Thoracic aorta (tissue), 2 donors: Measurements from ENCODE around the gene FXYD3. TPM values are rescaled to one million over a fixed set of nuclear protein-coding genes. Genes with fewer than 3 reads are reported as not detected.
"Not testable (repeated sequence)": the region's sequence is repeated elsewhere in the genome, so short reads cannot be mapped to it uniquely, and the experiment has no call there.

Source experiments
- ATAC-seq: fragments of 150-250 bp; one replicate; pipeline ENCODE4 v1.8.0; 2017; ENCODE audit warnings: low read depth; ENCODE audit not compliant: insufficient number of reproducible peaks, low FRiP score
- DNase-seq: peaks from one replicate; pipeline ENCODE4 v3.0.0-alpha.2; 2020; ENCODE audit warnings: low spot score
- H3K27ac ChIP-seq, 2 donors: fragments of 200-600 bp; sonication (generic); 1 replicate in 1 of 2; 2 replicates in 1 of 2; pipeline ENCODE4 v1.5.1; 2016; ENCODE audit warnings: mild to moderate bottlenecking in 2 of 2, moderate library complexity in 2 of 2
- H3K27me3 ChIP-seq: fragments of 200-600 bp; sonication (generic); replicated peaks from 2 replicates; pipeline ENCODE4 v1.6.0; 2016; ENCODE audit warnings: mild to moderate bottlenecking; ENCODE audit not compliant: insufficient read depth
- H3K36me3 ChIP-seq: fragments of 200-600 bp; sonication (generic); one replicate; pipeline ENCODE4 v1.5.1; 2016
- H3K4me1 ChIP-seq, 2 donors: fragments of 200-600 bp; sonication (generic); 1 replicate in 1 of 2; 2 replicates in 1 of 2; pipeline versions ENCODE4 v1.5.1 to v1.6.0; 2016; ENCODE audit warnings: low read depth in 2 of 2, mild to moderate bottlenecking in 1 of 2; ENCODE audit not compliant: control insufficient read depth in 1 of 2
- H3K4me3 ChIP-seq: fragments of 200-600 bp; sonication (generic); 2 replicates; pipeline ENCODE4 v1.5.1; 2016; ENCODE audit warnings: mild to moderate bottlenecking
- H3K9me3 ChIP-seq: fragments of 200-600 bp; sonication (generic); 2 replicates; pipeline ENCODE4 v1.5.1; 2016
- CTCF ChIP-seq: fragments of 200-600 bp; sonication (generic); IDR thresholded peaks from one replicate; pipeline ENCODE4 v1.5.1; 2019; ENCODE audit warnings: antibody characterized with exemption
- total RNA-seq, 2 donors: library from RNA; depleted of rRNA; stranded (reverse); fragments of >200 nt; gene quantifications; one replicate each; pipeline versions ENCODE4 v1.1.0 to v1.2.3, GENCODE V29; 2016

The FXYD3 gene
- total RNA-seq, 2 donors from 2014 or later, result 0.68 to 6.4 TPM

- Histone ChIP-seq H3K9me3 (no peaks in the 10 kb centered on the region), H3K27ac (no peak overlapping the region), H3K27me3 (no peaks in the 10 kb centered on the region), H3K4me1 (peaks cover 0 to 19% of the 10 kb centered on the region in 2 donors), H3K4me3 (no peak overlapping the region), H3K36me3 (no peaks in the 10 kb centered on the region)
- DNase-seq (no peak), ATAC-seq (no peak)
- TF ChIP-seq CTCF, result no peak
Observed at GRCh38 chr19:35149463-35149862, 33.8 kb downstream of the FXYD3 start.

GRCh38 chr19:35150445-35150844 lies 34.8 kb downstream of the FXYD3 start:
- no peaks in the 10 kb centered on the region for H3K27me3 ChIP-seq
- ATAC-seq, result no peak
- no peak for TF ChIP-seq CTCF

DNA sequence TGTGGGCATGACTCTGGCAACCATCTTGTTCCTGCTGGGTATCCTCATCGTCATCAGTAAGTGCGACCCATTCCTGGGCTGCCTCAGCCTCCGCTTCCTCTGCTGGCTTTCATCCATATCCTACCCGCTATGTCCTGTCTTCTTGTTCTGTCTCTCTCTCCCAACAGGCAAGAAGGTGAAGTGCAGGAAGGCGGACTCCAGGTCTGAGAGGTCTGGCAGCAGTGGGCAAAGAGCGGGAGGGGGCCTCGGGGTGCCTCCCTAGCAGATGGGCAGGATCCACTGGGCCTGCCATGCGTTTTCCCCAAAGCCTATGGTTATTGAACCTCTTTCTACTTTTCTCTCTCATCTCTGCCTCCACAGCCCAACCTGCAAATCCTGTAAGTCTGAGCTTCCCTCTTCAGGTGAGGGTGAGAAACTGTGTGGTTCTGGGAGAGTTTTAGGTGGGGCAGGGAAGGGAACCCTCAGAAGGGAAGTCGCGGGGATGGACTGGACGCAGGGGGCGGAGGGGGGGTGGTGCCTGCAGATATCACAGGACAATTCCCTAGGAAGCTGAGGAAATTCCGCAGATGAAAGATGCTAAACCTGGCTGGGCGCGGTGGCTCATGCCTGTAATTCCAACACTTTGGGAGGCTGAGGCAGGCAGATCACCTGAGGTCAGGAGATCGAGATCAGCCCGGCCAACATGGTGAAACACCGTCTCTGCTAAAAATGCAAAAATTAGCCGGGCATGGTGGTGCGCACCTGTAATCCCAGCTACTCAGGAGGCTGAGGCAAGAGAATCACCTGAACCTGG lies 35.8 kb downstream of the FXYD3 start:
- H3K4me3 ChIP-seq, result no peak overlapping the region
- H3K27me3 ChIP-seq, result no peaks in the 10 kb centered on the region
- peaks cover 0 to 31% of the 10 kb centered on the region in 2 donors for H3K4me1 ChIP-seq
- H3K27ac ChIP-seq, result no peak overlapping the region
- no peak for DNase-seq
- ATAC-seq, result no peak
- TF ChIP-seq CTCF, result no peak
- H3K9me3 ChIP-seq, result no peaks in the 10 kb centered on the region
- H3K36me3 ChIP-seq, result no peaks in the 10 kb centered on the region

More at GRCh38 chr19:35150445-35150844, 34.8 kb downstream of the FXYD3 start:
- Histone ChIP-seq H3K9me3 (no peaks in the 10 kb centered on the region), H3K4me1 (peaks cover 0 to 29% of the 10 kb centered on the region in 2 donors), H3K4me3 (no peak overlapping the region), H3K36me3 (no peaks in the 10 kb centered on the region), H3K27ac (no peak overlapping the region)
- DNase-seq, result no peak

DNA sequence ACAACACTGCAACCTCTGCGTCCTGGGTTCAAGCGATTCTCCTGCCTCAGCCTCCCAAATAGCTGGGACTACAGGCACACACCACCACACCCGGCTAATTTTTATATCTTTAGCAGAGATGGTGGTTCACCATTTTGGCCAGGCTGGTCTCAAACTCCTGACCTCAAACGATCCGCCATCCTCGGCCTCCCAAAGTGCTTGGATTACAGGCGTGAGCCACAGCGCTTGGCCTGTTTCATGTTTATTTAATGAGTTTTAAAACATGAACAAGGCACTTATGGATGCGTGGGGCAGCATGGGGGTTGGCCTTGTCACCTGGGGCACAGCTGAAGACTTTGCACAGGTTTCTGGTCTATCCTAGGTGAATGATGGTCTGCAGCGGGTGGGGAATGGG lies 37.5 kb downstream of the FXYD3 start:
- not testable (repeated sequence) for H3K36me3 ChIP-seq, H3K9me3 ChIP-seq, DNase-seq, H3K27ac ChIP-seq, H3K27me3 ChIP-seq, ATAC-seq, H3K4me3 ChIP-seq
- H3K4me1 ChIP-seq, result peaks cover 0 to 27% of the 10 kb centered on the region in 2 donors

DNA sequence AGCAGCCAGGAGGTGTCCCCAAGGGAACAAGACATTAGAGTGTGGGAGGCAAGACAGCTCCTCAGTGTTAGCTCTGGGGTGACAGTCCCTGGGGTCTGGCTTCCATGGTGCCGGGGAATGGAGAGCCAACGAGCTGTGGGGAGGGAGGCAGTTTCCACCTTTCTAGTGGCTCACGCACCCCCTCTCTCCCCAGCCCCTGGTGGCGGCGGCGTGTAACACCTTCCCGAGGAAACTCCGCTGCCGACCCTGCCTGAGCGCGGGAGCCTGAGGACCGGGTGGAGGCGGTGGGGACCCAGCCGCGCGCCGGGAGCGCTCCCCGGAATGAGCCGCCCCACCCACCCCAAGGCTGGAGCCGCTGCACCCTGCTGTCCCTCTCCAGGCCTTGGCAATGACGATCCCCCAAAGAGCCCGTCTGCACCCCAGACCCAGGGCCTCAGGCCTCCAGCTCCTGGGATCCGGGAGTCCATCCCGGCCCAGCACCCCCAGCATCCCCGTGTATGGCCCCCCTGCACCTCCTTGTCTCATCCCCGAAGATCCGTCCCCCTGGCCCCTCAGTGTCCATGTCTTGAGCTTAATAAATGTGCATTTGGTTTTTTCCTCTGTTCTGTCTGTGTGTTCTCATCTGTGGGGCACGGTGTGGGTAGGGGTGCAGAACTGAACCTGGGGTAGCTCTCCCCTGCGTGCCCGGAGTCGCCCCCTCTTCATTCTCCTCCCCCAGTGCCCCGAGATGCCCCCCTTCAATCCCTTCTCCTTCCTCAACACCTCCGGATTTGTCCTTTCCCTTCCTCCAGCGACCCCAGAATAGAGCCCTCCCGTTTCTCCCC lies 38.3 kb downstream of the FXYD3 start:
- Histone ChIP-seq H3K9me3 (no peaks in the 10 kb centered on the region), H3K4me1 (peaks cover 0 to 27% of the 10 kb centered on the region in 2 donors), H3K36me3 (no peaks in the 10 kb centered on the region), H3K4me3 (peak overlapping the region; percentile 85), H3K27me3 (no peaks in the 10 kb centered on the region), H3K27ac (peak overlapping the region; percentile 34 to 65)
- no peak for DNase-seq
- TF ChIP-seq CTCF, result peak; percentile 63
- ATAC-seq, result no peak
